IPS DF 19.7 (cell line): Measurements from ENCODE around the gene SERPINA6.
"Not testable (repeated sequence)": the region's sequence is repeated elsewhere in the genome, so short reads cannot be mapped to it uniquely, and the experiment has no call there.

Source experiments
- DNase-seq: peaks from one replicate; pipeline ENCODE4 v3.0.0-alpha.2; 2013; ENCODE audit warnings: low read depth, low spot score

SERPINA6 gene

GRCh38 chr14:94292526-94292871 is 30.6 kb downstream of the SERPINA6 start:
- DNase-seq: no peak

- no peak for DNase-seq
Observed at GRCh38 chr14:94291906-94292525, 31.1 kb downstream of the SERPINA6 start.

GRCh38 chr14:94291159-94291905 is 31.8 kb downstream of the SERPINA6 start:
- DNase-seq: no peak

DNA sequence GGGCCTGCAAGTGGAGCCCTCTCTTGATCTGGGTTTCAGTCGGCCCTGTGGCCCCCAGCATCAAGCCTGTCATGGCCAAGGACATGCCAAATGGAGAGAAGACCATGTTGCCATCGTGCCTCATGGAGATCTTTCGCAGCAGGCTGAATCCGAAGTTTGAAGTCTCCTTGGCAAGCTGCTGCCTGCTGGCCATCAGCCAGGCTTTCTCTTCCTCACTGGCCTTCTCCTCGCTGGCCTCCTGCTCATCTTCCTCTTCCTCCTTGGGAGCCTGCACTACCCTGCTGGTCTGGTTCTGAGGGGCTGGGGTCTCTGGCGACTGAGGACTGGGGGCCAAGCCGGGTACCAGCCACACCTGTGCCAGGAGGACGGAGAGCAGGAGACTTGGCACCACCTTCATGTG is 32.9 kb downstream of the SERPINA6 start:
- DNase-seq: no peak

- DNase-seq: no peak
Observed at GRCh38 chr14:94288610-94289465, 34.3 kb downstream of the SERPINA6 start.

DNA sequence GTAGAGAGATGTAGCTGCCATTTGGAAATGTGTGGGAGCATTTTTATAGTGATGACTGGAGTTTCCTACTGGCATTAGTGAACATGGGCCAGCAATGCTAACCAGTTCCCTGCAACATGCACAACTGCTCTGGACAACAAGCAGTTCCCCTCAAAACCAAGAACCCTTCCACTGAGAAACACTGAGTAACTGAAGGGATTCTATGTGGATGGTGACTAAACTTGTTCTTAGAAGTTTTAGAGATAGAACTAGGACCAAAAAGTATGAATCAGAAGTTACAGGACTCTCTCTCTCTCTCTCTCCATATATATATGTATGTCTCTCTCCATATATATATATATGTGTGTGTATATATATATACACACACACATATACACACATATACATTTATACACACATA is 38.0 kb downstream of the SERPINA6 start:
- DNase-seq: no peak

GRCh38 chr14:94284221-94284620 is 38.9 kb downstream of the SERPINA6 start:
- DNase-seq: no peak

- no peak for DNase-seq
Observed at GRCh38 chr14:94282991-94283723, 40.0 kb downstream of the SERPINA6 start.

- no peak for DNase-seq
Observed at GRCh38 chr14:94278731-94279130, 44.4 kb downstream of the SERPINA6 start.

GRCh38 chr14:94276898-94277561 is 46.1 kb downstream of the SERPINA6 start:
- DNase-seq: not testable (repeated sequence)

DNA sequence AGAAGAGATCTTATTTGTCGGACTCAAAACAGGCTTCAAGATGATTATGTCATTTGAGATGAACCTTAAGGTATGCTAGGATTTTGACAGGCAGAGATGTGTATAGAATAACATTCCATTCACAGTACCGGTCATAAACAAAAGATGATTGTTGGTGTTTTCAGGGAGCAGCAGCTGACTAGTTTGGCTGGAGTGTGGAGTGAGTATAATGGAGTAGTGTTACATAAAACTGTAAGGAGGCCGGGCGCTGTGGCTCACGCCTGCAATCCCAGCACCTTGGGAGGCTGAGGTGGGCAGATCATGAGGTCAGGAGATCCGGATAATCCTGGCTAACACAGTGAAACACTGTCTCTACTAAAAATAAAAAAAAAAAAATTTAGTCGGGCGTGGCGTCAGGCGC is 54.0 kb downstream of the SERPINA6 start:
- no peak for DNase-seq

DNA sequence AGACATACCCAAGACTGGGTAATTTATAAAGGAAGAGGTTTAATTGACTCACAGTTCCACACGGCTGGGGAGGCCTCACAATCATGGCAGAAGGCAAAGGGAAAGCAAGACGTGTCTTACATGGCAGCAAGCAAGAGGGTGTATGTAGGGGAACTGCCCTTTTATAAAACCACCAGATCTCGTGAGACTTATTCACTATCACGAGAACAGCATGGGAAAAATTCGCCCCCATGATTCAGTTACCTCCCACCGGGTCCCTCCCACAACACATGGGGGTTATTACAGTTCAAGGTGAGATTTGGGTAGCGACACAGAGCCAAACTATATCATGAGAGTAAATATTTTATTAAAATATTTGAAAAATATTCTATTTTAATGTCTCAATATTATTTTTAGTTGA is 54.6 kb downstream of the SERPINA6 start:
- not testable (repeated sequence) for DNase-seq

DNA sequence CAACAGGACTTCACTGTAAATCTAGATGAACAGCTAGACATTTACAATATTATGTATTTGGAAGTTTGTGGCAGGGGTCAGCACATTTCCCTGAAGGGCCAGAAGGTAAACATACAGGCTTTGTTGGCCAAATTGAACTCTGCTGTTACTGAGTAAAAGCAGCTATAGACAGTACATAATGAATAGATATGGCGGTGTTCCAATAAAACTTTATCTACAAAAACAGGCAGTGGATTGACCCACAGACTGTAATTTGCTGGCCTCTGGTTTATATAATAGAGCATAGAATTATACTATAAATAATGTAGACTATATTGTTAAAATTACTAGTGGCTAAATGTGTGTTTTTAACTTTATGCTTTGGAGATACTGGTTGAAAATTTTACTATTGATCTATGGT is 55.8 kb downstream of the SERPINA6 start:
- DNase-seq: no peak

- DNase-seq: not testable (repeated sequence)
Observed at GRCh38 chr14:94264195-94264594, 58.9 kb downstream of the SERPINA6 start.
